ENCODE results near the gene ALDOB.

DNA sequence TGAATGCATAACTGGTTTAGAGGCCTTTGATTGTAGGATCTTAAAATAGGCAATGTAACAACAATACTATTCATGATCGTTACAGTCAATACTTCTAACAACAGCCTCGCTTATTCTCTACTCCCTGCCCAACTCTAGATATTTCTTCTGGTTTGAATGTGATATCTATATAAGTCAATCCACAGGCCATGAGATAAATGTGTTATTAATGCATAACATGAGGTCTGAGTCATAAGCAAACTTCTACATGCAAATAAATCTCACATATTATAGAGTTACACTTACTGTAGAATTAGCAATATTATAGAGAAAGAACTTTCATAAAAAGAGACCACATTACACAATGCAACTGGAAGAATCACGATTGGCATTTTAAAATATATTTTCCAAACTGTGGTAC is 2.9 kb upstream of the ALDOB start:
- no peak for TF ChIP-seq POLR2A (IDR thresholded peaks at IDR 0.05)
- TF ChIP-seq, protein P1, sequence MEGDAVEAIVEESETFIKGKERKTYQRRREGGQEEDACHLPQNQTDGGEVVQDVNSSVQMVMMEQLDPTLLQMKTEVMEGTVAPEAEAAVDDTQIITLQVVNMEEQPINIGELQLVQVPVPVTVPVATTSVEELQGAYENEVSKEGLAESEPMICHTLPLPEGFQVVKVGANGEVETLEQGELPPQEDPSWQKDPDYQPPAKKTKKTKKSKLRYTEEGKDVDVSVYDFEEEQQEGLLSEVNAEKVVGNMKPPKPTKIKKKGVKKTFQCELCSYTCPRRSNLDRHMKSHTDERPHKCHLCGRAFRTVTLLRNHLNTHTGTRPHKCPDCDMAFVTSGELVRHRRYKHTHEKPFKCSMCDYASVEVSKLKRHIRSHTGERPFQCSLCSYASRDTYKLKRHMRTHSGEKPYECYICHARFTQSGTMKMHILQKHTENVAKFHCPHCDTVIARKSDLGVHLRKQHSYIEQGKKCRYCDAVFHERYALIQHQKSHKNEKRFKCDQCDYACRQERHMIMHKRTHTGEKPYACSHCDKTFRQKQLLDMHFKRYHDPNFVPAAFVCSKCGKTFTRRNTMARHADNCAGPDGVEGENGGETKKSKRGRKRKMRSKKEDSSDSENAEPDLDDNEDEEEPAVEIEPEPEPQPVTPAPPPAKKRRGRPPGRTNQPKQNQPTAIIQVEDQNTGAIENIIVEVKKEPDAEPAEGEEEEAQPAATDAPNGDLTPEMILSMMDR (IDR thresholded peaks at IDR 0.05) = no peak

Data from esophagus squamous epithelium (tissue), 4 donors.